K562 (cell line): ENCODE measurements around the gene ITLN1. TPM values are rescaled to one million over a fixed set of nuclear protein-coding genes. Genes with fewer than 3 reads are reported as not detected.

Experiments used
- ADNP ChIP-seq: fragments of 200-800 bp; sonication (Bioruptor generic); IDR thresholded peaks from 2 replicates; pipeline ENCODE4 v1.6.1; 2016; ENCODE audit warnings: missing genetic modification characterization, missing compliant biosample characterization
- FOXA3 ChIP-seq, 2 experiments: fragments of 450-650 bp in 1 of 2; sonication (generic) in 1 of 2; formaldehyde crosslinking; IDR thresholded peaks in 1 of 2; conservative IDR thresholded peaks in 1 of 2; 2 replicates each; pipeline versions ENCODE4 v1.4.0 to v1.8.0; 2020 to 2022; ENCODE audit warnings: mild to moderate bottlenecking in 2 of 2, missing genetic modification reagents in 1 of 2
- GABPA ChIP-seq: fragments of 200-800 bp; sonication (Bioruptor generic); conservative IDR thresholded peaks from 2 replicates; pipeline ENCODE4 v1.6.1; 2016; ENCODE audit warnings: low read depth, missing genetic modification characterization, missing compliant biosample characterization
- KLF16 ChIP-seq: IDR thresholded peaks from 2 replicates; pipeline ENCODE4 v1.6.1; 2016; ENCODE audit warnings: antibody characterized with exemption
- MTF1 ChIP-seq: fragments of 250-450 bp; sonication (Bioruptor Pico); IDR thresholded peaks from 2 replicates; pipeline ENCODE4 v1.9.0; 2021; ENCODE audit warnings: moderate library complexity, mild to moderate bottlenecking, inconsistent platforms, borderline replicate concordance
- OTX1 ChIP-seq: fragments of 450-650 bp; formaldehyde crosslinking; IDR thresholded peaks from 2 replicates; pipeline ENCODE4 v1.4.0; 2022; ENCODE audit warnings: mild to moderate bottlenecking
- RBM14 ChIP-seq: fragments of 200-400 bp; formaldehyde crosslinking; IDR thresholded peaks from 2 replicates; pipeline ENCODE4 v1.6.1; 2018; ENCODE audit warnings: low read depth, mild to moderate bottlenecking, low read length, moderate library complexity, borderline replicate concordance; ENCODE audit not compliant: insufficient read depth
- RERE ChIP-seq: sonication (generic); formaldehyde crosslinking; IDR thresholded peaks from 2 replicates; pipeline ENCODE4 v1.8.0; 2023; ENCODE audit warnings: missing genetic modification reagents, mild to moderate bottlenecking, borderline replicate concordance
- TEAD4 ChIP-seq, 2 experiments: sonication (generic) in 1 of 2; formaldehyde crosslinking in 1 of 2; IDR thresholded peaks; 2 replicates each; pipeline versions ENCODE4 v1.6.1 to v1.8.0; 2012 to 2022; ENCODE audit warnings: borderline replicate concordance in 1 of 2, inconsistent platforms in 1 of 2, low read length in 1 of 2, mild to moderate bottlenecking in 1 of 2, missing genetic modification reagents in 1 of 2
- ZNF274 ChIP-seq: IDR thresholded peaks from 2 replicates; pipeline ENCODE4 v1.6.1; 2011; ENCODE audit warnings: low read depth, mild to moderate bottlenecking, low read length, moderate library complexity, borderline replicate concordance
- ZNF408 ChIP-seq: fragments of 250-450 bp; sonication (Bioruptor Pico); IDR thresholded peaks from 2 replicates; pipeline ENCODE4 v1.4.0; 2020; ENCODE audit warnings: low read depth, mild to moderate bottlenecking, moderate library complexity
- ZNF583 ChIP-seq: fragments of 250-450 bp; sonication (Bioruptor Pico); IDR thresholded peaks from 2 replicates; pipeline ENCODE4 v1.4.0; 2020
- polyA plus RNA-seq, 8 experiments: library from polyadenylated mRNA; depleted of rRNA in 4 of 8; stranded (reverse) in 5 of 8; unstranded in 3 of 8; fragments of >200 nt; fragmentation: Nextera tagmentation in 2 of 8; fragmentation: Illumina TruSeq in 1 of 8; extraction: Ambion mirVana in 2 of 8; extraction: Trizol in 1 of 8; gene quantifications; 2 replicates each; pipeline versions ENCODE4 v1.2.1 to v1.2.3, GENCODE V29; 2011 to 2014; ENCODE audit warnings: inconsistent platforms in 1 of 8, missing spikeins in 1 of 8
- total RNA-seq, 7 experiments: library from RNA; depleted of rRNA in 6 of 7; stranded (reverse); fragments of >200 nt in 6 of 7; fragmentation: Illumina TruSeq in 2 of 7; extraction: Trizol in 2 of 7; gene quantifications; 2 replicates each; pipeline versions ENCODE4 v1.2.1 to v1.2.3, GENCODE V29; 2011 to 2021; ENCODE audit warnings: low replicate concordance in 1 of 7
- TF ChIP-seq, protein P1 (sequence below), 2 experiments: fragments of 250-450 bp in 1 of 2; fragments of 450-650 bp in 1 of 2; sonication (Bioruptor Pico) in 1 of 2; IDR thresholded peaks; 2 replicates each; pipeline versions ENCODE4 v1.6.1 to v1.8.0; 2016 to 2021; ENCODE audit warnings: mild to moderate bottlenecking in 2 of 2, moderate library complexity in 2 of 2, missing compliant biosample characterization in 1 of 2, missing genetic modification characterization in 1 of 2
- TF ChIP-seq, protein P2 (sequence below): conservative IDR thresholded peaks from 2 replicates; pipeline ENCODE4 v1.6.1; 2011; ENCODE audit warnings: low read depth, mild to moderate bottlenecking, low read length; ENCODE audit not compliant: control insufficient read depth
- TF ChIP-seq, protein P3 (sequence below): IDR thresholded peaks from 3 replicates; pipeline ENCODE4 v1.6.1; 2011; ENCODE audit warnings: borderline replicate concordance, mild to moderate bottlenecking; ENCODE audit not compliant: insufficient read length, insufficient read depth

ITLN1 gene
- total and polyA plus RNA-seq, 9 of the 15 experiments (the other 6 are each of a cell fraction or from before 2014, with no cell fraction given) = not detected

DNA sequence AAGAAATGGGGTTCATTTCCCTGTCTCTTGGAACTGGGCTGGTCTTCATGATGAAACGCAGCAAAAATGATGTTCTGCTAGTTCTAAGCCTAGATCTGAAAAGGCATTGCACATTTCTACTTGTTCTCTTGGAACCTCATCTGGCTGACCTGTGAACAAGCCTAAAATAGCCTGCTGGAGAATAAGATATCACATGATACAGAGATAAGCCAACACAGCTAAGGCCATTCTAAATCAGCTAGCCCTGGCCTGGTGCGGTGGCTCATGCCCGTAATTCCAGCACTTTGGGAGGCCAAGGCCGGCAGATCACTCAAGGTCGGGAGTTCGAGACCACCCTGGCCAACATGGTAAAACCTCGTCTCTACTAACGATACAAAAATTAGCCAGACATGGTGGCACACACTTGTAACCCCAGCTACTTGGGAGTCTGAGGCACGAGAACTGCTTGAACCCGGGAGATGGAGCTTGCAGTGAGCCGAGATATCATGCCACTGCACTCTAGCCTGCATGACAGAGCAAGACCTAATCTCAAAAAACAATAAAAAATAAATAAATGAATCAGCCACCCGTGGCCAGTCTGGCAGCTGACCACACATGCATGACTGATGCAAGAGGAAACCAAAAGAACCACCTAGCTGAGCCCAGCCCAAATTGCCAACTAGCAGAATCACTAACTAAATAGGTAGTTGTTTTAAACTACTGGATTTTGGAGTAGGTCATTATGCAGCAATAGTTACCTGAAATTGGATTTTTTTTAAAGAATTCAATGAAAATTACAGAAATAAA lies 40.3 kb downstream of the ITLN1 start (continued):
- no peak for TF ChIP-seq RBM14
- no peak for TF ChIP-seq MTF1
- TF ChIP-seq RERE (CRISPR knock-in tag) = no peak
- TF ChIP-seq, protein P1, sequence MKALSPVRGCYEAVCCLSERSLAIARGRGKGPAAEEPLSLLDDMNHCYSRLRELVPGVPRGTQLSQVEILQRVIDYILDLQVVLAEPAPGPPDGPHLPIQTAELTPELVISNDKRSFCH (CRISPR knock-in tag; IDR thresholded peaks at IDR 0.05) = no peak
- TF ChIP-seq, protein P1 (tag; IDR thresholded peaks at IDR 0.05) = no peak
- TF ChIP-seq, protein P2, sequence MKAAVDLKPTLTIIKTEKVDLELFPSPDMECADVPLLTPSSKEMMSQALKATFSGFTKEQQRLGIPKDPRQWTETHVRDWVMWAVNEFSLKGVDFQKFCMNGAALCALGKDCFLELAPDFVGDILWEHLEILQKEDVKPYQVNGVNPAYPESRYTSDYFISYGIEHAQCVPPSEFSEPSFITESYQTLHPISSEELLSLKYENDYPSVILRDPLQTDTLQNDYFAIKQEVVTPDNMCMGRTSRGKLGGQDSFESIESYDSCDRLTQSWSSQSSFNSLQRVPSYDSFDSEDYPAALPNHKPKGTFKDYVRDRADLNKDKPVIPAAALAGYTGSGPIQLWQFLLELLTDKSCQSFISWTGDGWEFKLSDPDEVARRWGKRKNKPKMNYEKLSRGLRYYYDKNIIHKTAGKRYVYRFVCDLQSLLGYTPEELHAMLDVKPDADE = no peak
- peak; percentile 5; the same call in 1 of the 2 replicates for TF ChIP-seq KLF16
- peak; percentile 68 for TF ChIP-seq ADNP (tag)
- no peak for TF ChIP-seq ZNF408
- TF ChIP-seq OTX1 (CRISPR knock-in tag) = no peak
- TF ChIP-seq ZNF274 = no peak
- 0 out of 2 replicates have a peak, but pooled peaks have one; percentile 19 for TF ChIP-seq GABPA (tag)
- no peak for TF ChIP-seq FOXA3 (CRISPR knock-in tag; conservative IDR thresholded peaks at IDR 0.05 in 1 of 2, IDR thresholded peaks at IDR 0.05 in 1 of 2)
- TF ChIP-seq TEAD4 (IDR thresholded peaks at IDR 0.05; ENCODE audit: low read length) = peak; percentile 39; the same call in 1 of the 2 replicates
- TF ChIP-seq TEAD4 (CRISPR knock-in tag; IDR thresholded peaks at IDR 0.05; ENCODE audit: borderline replicate concordance) = no peak
- TF ChIP-seq, protein P3, sequence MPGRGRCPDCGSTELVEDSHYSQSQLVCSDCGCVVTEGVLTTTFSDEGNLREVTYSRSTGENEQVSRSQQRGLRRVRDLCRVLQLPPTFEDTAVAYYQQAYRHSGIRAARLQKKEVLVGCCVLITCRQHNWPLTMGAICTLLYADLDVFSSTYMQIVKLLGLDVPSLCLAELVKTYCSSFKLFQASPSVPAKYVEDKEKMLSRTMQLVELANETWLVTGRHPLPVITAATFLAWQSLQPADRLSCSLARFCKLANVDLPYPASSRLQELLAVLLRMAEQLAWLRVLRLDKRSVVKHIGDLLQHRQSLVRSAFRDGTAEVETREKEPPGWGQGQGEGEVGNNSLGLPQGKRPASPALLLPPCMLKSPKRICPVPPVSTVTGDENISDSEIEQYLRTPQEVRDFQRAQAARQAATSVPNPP = no peak
- no peak for TF ChIP-seq ZNF583
